Measurements from ENCODE around the gene ABCG1.

ABCG1 gene

GRCh38 chr21:42252778-42253340, 33.9 kb downstream of the ABCG1 start:
- DNase-seq: no peak

GRCh38 chr21:42253466-42253865, 34.5 kb downstream of the ABCG1 start:
- DNase-seq: no peak

GRCh38 chr21:42254083-42254482, 35.1 kb downstream of the ABCG1 start:
- DNase-seq: no peak

GRCh38 chr21:42254651-42255601, 36.0 kb downstream of the ABCG1 start:
- no peak for DNase-seq

- DNase-seq: no peak
Measured at GRCh38 chr21:42255825-42256224, 36.9 kb downstream of the ABCG1 start.

- no peak for DNase-seq
Measured at GRCh38 chr21:42256316-42256715, 37.4 kb downstream of the ABCG1 start.

GRCh38 chr21:42257091-42257765, 38.3 kb downstream of the ABCG1 start:
- DNase-seq: no peak

- DNase-seq: no peak
Measured at GRCh38 chr21:42258150-42258884, 39.4 kb downstream of the ABCG1 start.

GRCh38 chr21:42258885-42259407, 40.0 kb downstream of the ABCG1 start:
- no peak for DNase-seq

GRCh38 chr21:42260121-42260520, 41.2 kb downstream of the ABCG1 start:
- no peak for DNase-seq

GRCh38 chr21:42261829-42262200, 42.9 kb downstream of the ABCG1 start:
- no peak for DNase-seq

- DNase-seq: no peak
Measured at GRCh38 chr21:42262831-42263231, 43.9 kb downstream of the ABCG1 start.

- DNase-seq: no peak
Measured at GRCh38 chr21:42263591-42264131, 44.7 kb downstream of the ABCG1 start.

GRCh38 chr21:42264245-42265195, 45.6 kb downstream of the ABCG1 start:
- DNase-seq: no peak

- no peak for DNase-seq
Measured at GRCh38 chr21:42265231-42265812, 46.4 kb downstream of the ABCG1 start.

GRCh38 chr21:42266971-42267556, 48.1 kb downstream of the ABCG1 start:
- no peak for DNase-seq

- DNase-seq: no peak
Measured at GRCh38 chr21:42269386-42269785, 50.4 kb downstream of the ABCG1 start.

GRCh38 chr21:42271065-42271464, 52.1 kb downstream of the ABCG1 start:
- no peak for DNase-seq

GRCh38 chr21:42272109-42272962, 53.4 kb downstream of the ABCG1 start:
- no peak for DNase-seq

Data from NCI-H2227 treated with DMSO at 0.1 percent for 48 hours (cell line).